ENCODE measurements around the gene SCARF2.
A peak's percentile ranks its signal among the peaks of the same experiment; 100 is the strongest.

- TF ChIP-seq POLR2A (IDR thresholded peaks at IDR 0.05; ENCODE audit: low read depth, low read length) (peak; percentile 84), POLR2AphosphoS5 (IDR thresholded peaks at IDR 0.05; ENCODE audit: low read depth, low read length) (peak; percentile 75; the same call in 1 of the 2 replicates)
These were observed 43.7 kb downstream of the SCARF2 start, which contains the start of gene ZNF74 for GRCh38 chr22:20393705-20394476.
